Thyroid gland (tissue), 4 donors: Measurements from ENCODE around the gene JOSD2. TPM values are rescaled to one million over a fixed set of nuclear protein-coding genes. Genes with fewer than 3 reads are reported as not detected.
A peak's percentile ranks its signal among the peaks of the same experiment; 100 is the strongest.

Source experiments
- DNase-seq, 2 donors: peaks; one replicate each; pipeline ENCODE4 v3.0.0-alpha.2; 2019
- H3K27ac ChIP-seq, 3 donors: fragments of 200-600 bp; sonication (generic); 1 replicate in 2 of 3; 2 replicates in 1 of 3; pipeline ENCODE4 v1.5.1; 2016 to 2019; ENCODE audit warnings: mild to moderate bottlenecking in 1 of 3, moderate library complexity in 1 of 3
- H3K27me3 ChIP-seq: fragments of 200-600 bp; sonication (generic); one replicate; pipeline ENCODE4 v1.5.1; 2019
- H3K36me3 ChIP-seq, 2 donors: fragments of 200-600 bp; sonication (generic); one replicate each; pipeline ENCODE4 v1.5.1; 2016 to 2019
- H3K4me1 ChIP-seq, 2 donors: fragments of 200-600 bp; sonication (generic); one replicate each; pipeline ENCODE4 v1.5.1; 2017 to 2019
- H3K4me3 ChIP-seq, 3 donors: fragments of 200-600 bp; sonication (generic); replicated peaks in 1 of 3; 1 replicate in 2 of 3; 2 replicates in 1 of 3; pipeline ENCODE4 v1.5.1; 2016; ENCODE audit warnings: mild to moderate bottlenecking in 1 of 3
- H3K9me3 ChIP-seq: fragments of 200-600 bp; sonication (generic); one replicate; pipeline ENCODE4 v1.5.1; 2017
- CTCF ChIP-seq, 6 experiments: fragments of 200-600 bp in 3 of 6; fragments of 450-650 bp in 3 of 6; sonication (generic) in 3 of 6; IDR thresholded peaks; one replicate each; pipeline ENCODE4 v1.5.1; 2016 to 2019; ENCODE audit warnings: antibody characterized with exemption in 6 of 6, mild to moderate bottlenecking in 2 of 6, inconsistent platforms in 1 of 6, moderate library complexity in 1 of 6
- POLR2A ChIP-seq, 2 donors: fragments of 450-650 bp; IDR thresholded peaks; one replicate each; pipeline ENCODE4 v1.6.1; 2017; ENCODE audit warnings: antibody characterized with exemption in 2 of 2, mild to moderate bottlenecking in 2 of 2, moderate library complexity in 1 of 2
- WGBS, 2 donors: methylation state at CpG; one replicate each; pipeline ENCODE4 v1.1.5; 2017; 5-methylcytosine and 5-hydroxymethylcytosine counted together
- intact Hi-C: fragments of 100-400 bp; cut with DNase I; formaldehyde crosslinking; loops from one replicate; pipeline ENCODE4 v1.15.1; 2023
- total RNA-seq, 4 donors: library from RNA; depleted of rRNA; stranded (reverse); fragments of >200 nt; gene quantifications; one replicate each; pipeline ENCODE4 v1.2.3, GENCODE V29; 2016

The JOSD2 gene
- total RNA-seq, 4 donors from 2014 or later, result 23.9 to 49.5 (median 41.3) TPM

GRCh38 chr19:50505856-50506611, 5.0 kb downstream of the JOSD2 start:
- H3K27me3 ChIP-seq, result no peaks in the 10 kb centered on the region
- H3K27ac ChIP-seq, result no peak overlapping the region
- H3K36me3 ChIP-seq, result peaks cover 0 to 6% of the 10 kb centered on the region in 2 donors
- H3K9me3 ChIP-seq, result no peaks in the 10 kb centered on the region
- WGBS, 2 donors, result 93 to 94% methylated on average over 11 to 15 of the region's 30 CpGs
- intact Hi-C loops, result no loop called here
- H3K4me3 ChIP-seq, result no peak overlapping the region
- TF ChIP-seq POLR2A (IDR thresholded peaks at IDR 0.05) (no peak), CTCF (IDR thresholded peaks at IDR 0.05) (no peak)
- no peak for DNase-seq
- peaks cover 23 to 26% of the 10 kb centered on the region in 2 donors for H3K4me1 ChIP-seq

- intact Hi-C loops, result no loop called here
These were observed 9.2 kb downstream of the JOSD2 start for GRCh38 chr19:50501568-50502475.

GRCh38 chr19:50501186-50501567, 9.8 kb downstream of the JOSD2 start:
- H3K27me3 ChIP-seq, result no peaks in the 10 kb centered on the region
- TF ChIP-seq POLR2A (IDR thresholded peaks at IDR 0.05) (no peak), CTCF (IDR thresholded peaks at IDR 0.05) (no peak)
- peaks cover 29 to 30% of the 10 kb centered on the region in 2 donors for H3K4me1 ChIP-seq
- H3K36me3 ChIP-seq, result peaks cover 0 to 4% of the 10 kb centered on the region in 2 donors
- peak overlapping the region; percentile 88 to 97 (median 91) for H3K27ac ChIP-seq
- H3K9me3 ChIP-seq, result no peaks in the 10 kb centered on the region
- 62 to 64% methylated on average over 8 to 9 of the region's 12 CpGs for WGBS, 2 donors
- intact Hi-C loops, result no loop called here
- peak overlapping the region in 1 of 3 donors; percentile 16 for H3K4me3 ChIP-seq
- DNase-seq, result peak; percentile 42 to 52

More at GRCh38 chr19:50501568-50502475, 9.2 kb downstream of the JOSD2 start:
- peak; percentile 96 to 97 for DNase-seq
- Histone ChIP-seq H3K27ac (peak overlapping the region; percentile 88 to 97 (median 91)), H3K9me3 (no peaks in the 10 kb centered on the region), H3K27me3 (no peaks in the 10 kb centered on the region), H3K36me3 (peaks cover 0 to 6% of the 10 kb centered on the region in 2 donors), H3K4me3 (peak overlapping the region in 1 of 3 donors; percentile 16), H3K4me1 (peaks cover 28 to 30% of the 10 kb centered on the region in 2 donors)
- WGBS, 2 donors, result 34 to 43% methylated on average over 25 of the region's 25 CpGs
- TF ChIP-seq CTCF (IDR thresholded peaks at IDR 0.05) (no peak), POLR2A (IDR thresholded peaks at IDR 0.05) (peak in 1 of 2 donors; percentile 73)

- H3K36me3 ChIP-seq, result no peaks in the 10 kb centered on the region
- peak overlapping the region in 1 of 3 donors; percentile 30 for H3K4me3 ChIP-seq
- TF ChIP-seq POLR2A (IDR thresholded peaks at IDR 0.05) (peak in 1 of 2 donors; percentile 59), CTCF (IDR thresholded peaks at IDR 0.05) (no peak)
- H3K27ac ChIP-seq, result peak overlapping the region; percentile 88 to 97 (median 91)
- intact Hi-C loops, result no loop called here
- WGBS, 2 donors, result 21 to 33% methylated on average over 9 to 10 of the region's 10 CpGs
- peaks cover 29 to 30% of the 10 kb centered on the region in 2 donors for H3K4me1 ChIP-seq
- no peaks in the 10 kb centered on the region for H3K9me3 ChIP-seq
- DNase-seq, result peak; percentile 91 to 95
- H3K27me3 ChIP-seq, result no peaks in the 10 kb centered on the region
These were observed 10.2 kb downstream of the JOSD2 start for GRCh38 chr19:50500753-50501151.
